HCT116 (cell line): ENCODE measurements around the gene FMN1. TPM values are rescaled to one million over a fixed set of nuclear protein-coding genes. Genes with fewer than 3 reads are reported as not detected.

Experiments used
- ATAC-seq: fragments of 200-7000 bp; cut with Tn5 transposase; 2 replicates; pipeline ENCODE4 v1.9.1; 2020; ENCODE audit warnings: mild to moderate bottlenecking, moderate library complexity
- BruUV-seq: library from RNA; stranded (reverse); fragments of 400-500 nt; replicated peaks from 2 replicates; lab custom pipeline; 2021; lab: Mats Ljungman, UMichigan
- CTCF ChIA-PET: fragments of 300-600 bp; sonication (Branson Sonifier 250); formaldehyde crosslinking; loops from one replicate; lab custom pipeline; 2021; ENCODE audit warnings: antibody characterized with exemption; lab: Charles Lee
- POLR2A ChIA-PET: fragments of 300-600, 350-600 bp; sonication (Branson Sonifier 250); formaldehyde crosslinking; loops from one replicate; lab custom pipeline; 2021; ENCODE audit warnings: antibody characterized with exemption; lab: Charles Lee
- RAD21 ChIA-PET, 2 experiments: fragments of 300-600 bp; sonication (Branson Sonifier 250); formaldehyde crosslinking; loops; one replicate each; lab custom pipeline; 2023; ENCODE audit warnings: low total read pairs in 2 of 2; ENCODE audit not compliant: uncharacterized antibody in 2 of 2, unreplicated experiment in 2 of 2, low non-redundant PET in 1 of 2; lab: Charles Lee
- DNase-seq: peaks from one replicate; pipeline ENCODE4 v3.0.0-alpha.2; 2010; ENCODE audit warnings: low read depth, low spot score
- H2AFZ ChIP-seq: fragments of 200-600 bp; shearing (Covaris generic), sonication (generic); 2 replicates; pipeline ENCODE4 v1.6.1; 2017; ENCODE audit warnings: low read depth, mixed run types, mixed read lengths, antibody characterized with exemption, low read length; ENCODE audit not compliant: poor library complexity, severe bottlenecking
- H3K27ac ChIP-seq: 2 replicates; pipeline ENCODE4 v1.5.1; 2012; ENCODE audit warnings: low read depth, low read length
- H3K27me3 ChIP-seq: fragments of 200-600 bp; sonication (generic); 2 replicates; pipeline ENCODE4 v1.6.1; 2016; ENCODE audit warnings: mixed run types, low read length, mixed read lengths; ENCODE audit not compliant: insufficient read depth
- H3K36me3 ChIP-seq, 2 experiments: fragments of 200-500 bp in 1 of 2; fragments of 200-600 bp in 1 of 2; sonication (Bioruptor generic) in 1 of 2; sonication (generic) in 1 of 2; 2 replicates each; pipeline versions ENCODE4 v1.5.1 to v1.6.1; 2014 to 2016; ENCODE audit warnings: low read length in 2 of 2, inconsistent platforms in 1 of 2, mixed read lengths in 1 of 2, mixed run types in 1 of 2; ENCODE audit not compliant: insufficient read depth in 2 of 2, control insufficient read depth in 1 of 2
- H3K4me1 ChIP-seq, 2 experiments: fragments of 200-600 bp in 1 of 2; sonication (generic) in 1 of 2; 2 replicates each; pipeline versions ENCODE4 v1.5.1 to v1.6.1; 2012 to 2017; ENCODE audit warnings: low read length in 2 of 2, inconsistent platforms in 1 of 2, mild to moderate bottlenecking in 1 of 2, mixed read lengths in 1 of 2, mixed run types in 1 of 2, moderate library complexity in 1 of 2; ENCODE audit not compliant: insufficient read depth in 2 of 2, control insufficient read depth in 1 of 2
- H3K4me2 ChIP-seq: fragments of 200-600 bp; sonication (generic); 2 replicates; pipeline ENCODE4 v1.6.1; 2017; ENCODE audit warnings: mixed run types, low read length, mixed read lengths
- H3K4me3 ChIP-seq, 2 experiments: fragments of 200-600 bp in 1 of 2; sonication (generic) in 1 of 2; replicated peaks in 1 of 2; 2 replicates each; pipeline ENCODE4 v1.5.1; 2011 to 2016; ENCODE audit warnings: low read length in 2 of 2, control low read depth in 1 of 2, low read depth in 1 of 2, mild to moderate bottlenecking in 1 of 2, mixed read lengths in 1 of 2, mixed run types in 1 of 2
- H3K79me2 ChIP-seq: fragments of 200-600 bp; sonication (generic); 2 replicates; pipeline ENCODE4 v1.6.1; 2017; ENCODE audit warnings: mild to moderate bottlenecking, mixed run types, low read length, moderate library complexity, mixed read lengths; ENCODE audit not compliant: insufficient read depth
- H3K9ac ChIP-seq: fragments of 200-600 bp; sonication (generic); 2 replicates; pipeline ENCODE4 v1.6.1; 2016; ENCODE audit warnings: low read length, mixed read lengths
- H3K9me2 ChIP-seq: fragments of 200-600 bp; sonication (generic), shearing (Covaris generic); 2 replicates; pipeline ENCODE4 v1.6.1; 2017; ENCODE audit warnings: mixed run types, mild to moderate bottlenecking, moderate library complexity; ENCODE audit not compliant: insufficient read depth
- H3K9me3 ChIP-seq, 2 experiments: fragments of 200-500 bp in 1 of 2; fragments of 200-600 bp in 1 of 2; sonication (Bioruptor generic) in 1 of 2; sonication (generic) in 1 of 2; 2 replicates each; pipeline ENCODE4 v1.6.1; 2014 to 2017; ENCODE audit warnings: low read length in 2 of 2, mixed read lengths in 2 of 2, inconsistent platforms in 1 of 2, low read depth in 1 of 2, mild to moderate bottlenecking in 1 of 2, mixed run types in 1 of 2, moderate library complexity in 1 of 2; ENCODE audit not compliant: control insufficient read depth in 1 of 2, insufficient read depth in 1 of 2
- H4K20me1 ChIP-seq: fragments of 200-600 bp; sonication (generic), shearing (Covaris generic); 2 replicates; pipeline ENCODE4 v1.6.1; 2017; ENCODE audit warnings: mixed run types, mild to moderate bottlenecking, moderate library complexity; ENCODE audit not compliant: insufficient read depth
- CEBPB ChIP-seq: IDR thresholded peaks from 2 replicates; pipeline ENCODE4 v1.6.1; 2012; ENCODE audit warnings: low read depth
- EGR1 ChIP-seq: IDR thresholded peaks from 2 replicates; pipeline ENCODE4 v1.6.1; 2012; ENCODE audit warnings: low read depth
- EZH2 ChIP-seq: fragments of 200-600 bp; sonication (generic); IDR thresholded peaks from 2 replicates; pipeline ENCODE4 v1.6.1; 2017; ENCODE audit warnings: antibody characterized with exemption, mixed run types
- FOSL1 ChIP-seq: IDR thresholded peaks from 2 replicates; pipeline ENCODE4 v1.6.1; 2012; ENCODE audit warnings: low read depth
- POLR2A ChIP-seq: IDR thresholded peaks from 2 replicates; pipeline ENCODE4 v1.7.0; 2011; ENCODE audit warnings: borderline replicate concordance; ENCODE audit not compliant: insufficient read depth, insufficient read length; ENCODE audit errors: extremely low read depth
- RAD21 ChIP-seq: IDR thresholded peaks from 2 replicates; pipeline ENCODE4 v1.6.1; 2012; ENCODE audit warnings: low read depth, mild to moderate bottlenecking
- SIN3A ChIP-seq: IDR thresholded peaks from 2 replicates; pipeline ENCODE4 v1.6.1; 2012; ENCODE audit warnings: low read depth
- SP1 ChIP-seq: IDR thresholded peaks from 2 replicates; pipeline ENCODE4 v1.6.1; 2012; ENCODE audit warnings: low read depth
- TCF7L2 ChIP-seq: IDR thresholded peaks from 2 replicates; pipeline ENCODE4 v1.7.0; 2011; ENCODE audit warnings: borderline replicate concordance, inconsistent platforms; ENCODE audit not compliant: insufficient read depth, insufficient read length; ENCODE audit errors: extremely low read depth
- ZFX ChIP-seq: fragments of 450-650 bp; IDR thresholded peaks from 2 replicates; pipeline ENCODE4 v1.6.1; 2017
- ZNF274 ChIP-seq: fragments of 200-500 bp; sonication (Bioruptor generic); IDR thresholded peaks from 2 replicates; pipeline ENCODE4 v1.6.1; 2014; ENCODE audit warnings: mild to moderate bottlenecking, low read depth, low read length, inconsistent platforms
- intact Hi-C: fragments of 100-400 bp; cut with micrococcal nuclease; formaldehyde crosslinking; loops from 2 replicates; pipeline ENCODE4 v1.10.0; 2022
- total RNA-seq: library from RNA; stranded (reverse); gene quantifications from one replicate; pipeline ENCODE4 v1.2.1, GENCODE V29; 2021; ENCODE audit not compliant: unreplicated experiment
- TF ChIP-seq, protein P1 (sequence below): IDR thresholded peaks from 2 replicates; pipeline ENCODE4 v1.6.1; 2012; ENCODE audit warnings: low read depth
- TF ChIP-seq, protein P2 (sequence below): IDR thresholded peaks from 2 replicates; pipeline ENCODE4 v1.6.1; 2012
- TF ChIP-seq, protein P3 (sequence below): IDR thresholded peaks from 2 replicates; pipeline ENCODE4 v1.6.1; 2011; ENCODE audit warnings: mild to moderate bottlenecking, low read length, moderate library complexity; ENCODE audit not compliant: insufficient replicate concordance; ENCODE audit errors: extremely low read depth

FMN1 gene
- total RNA-seq, 1 experiment from 2014 or later: 0.39 TPM

DNA sequence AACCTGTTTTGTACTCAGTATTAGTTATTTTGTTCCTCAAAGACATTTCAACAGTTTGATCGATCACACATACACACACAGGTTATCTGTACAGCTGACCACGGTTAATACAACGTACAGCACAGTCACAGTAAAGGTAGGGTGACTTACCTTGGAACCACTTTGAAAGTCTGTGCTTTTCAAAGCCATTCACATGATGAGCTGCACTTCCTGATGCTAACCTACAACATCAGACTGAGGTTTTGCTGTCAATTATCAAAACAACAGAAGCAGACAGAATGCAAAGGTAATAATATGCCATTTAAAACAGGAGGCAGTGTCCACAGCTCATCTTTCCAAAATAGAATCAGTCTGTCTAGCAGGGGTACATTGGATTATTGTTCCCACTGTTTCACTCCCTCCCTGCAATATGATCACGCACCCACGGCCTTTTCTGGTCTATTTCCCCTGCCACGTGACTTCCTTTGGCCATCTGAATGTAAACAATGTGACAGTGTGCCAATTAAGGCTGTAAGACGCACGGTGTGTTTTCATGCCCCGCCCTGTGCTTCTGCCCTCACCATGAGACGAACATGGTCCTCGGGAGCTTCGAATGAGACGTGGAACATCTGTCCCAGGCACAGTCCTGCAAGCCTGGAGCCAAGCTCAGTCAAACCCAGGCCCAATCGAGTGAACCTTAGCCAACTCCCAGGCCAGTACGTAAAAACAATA, 102.4 kb downstream of the FMN1 start:
- no peak overlapping the region for H3K4me3 ChIP-seq
- intact Hi-C loops: loop anchor here (10.0 kb wide), 1 partner anchor 633 kb away; no protein-coding TSS in a partner anchor
- no TSS peak for BruUV-seq
- no peaks in the 10 kb centered on the region for H4K20me1 ChIP-seq
- ChIA-PET CTCF (no interaction called here), RAD21 (no interaction called here), POLR2A (no interaction called here)
- H3K9me2 ChIP-seq: no peaks in the 10 kb centered on the region
- H3K27ac ChIP-seq: no peak overlapping the region
- H3K27me3 ChIP-seq: no peaks in the 10 kb centered on the region
- no peaks in the 10 kb centered on the region for H3K79me2 ChIP-seq
- TF ChIP-seq RAD21 (no peak), EZH2 (no peak), CEBPB (no peak), SIN3A (no peak), FOSL1 (no peak), ZNF274 (no peak), POLR2A (no peak), ZFX (no peak), EGR1 (no peak), TCF7L2 (no peak), SP1 (no peak)
- TF ChIP-seq, protein P1, sequence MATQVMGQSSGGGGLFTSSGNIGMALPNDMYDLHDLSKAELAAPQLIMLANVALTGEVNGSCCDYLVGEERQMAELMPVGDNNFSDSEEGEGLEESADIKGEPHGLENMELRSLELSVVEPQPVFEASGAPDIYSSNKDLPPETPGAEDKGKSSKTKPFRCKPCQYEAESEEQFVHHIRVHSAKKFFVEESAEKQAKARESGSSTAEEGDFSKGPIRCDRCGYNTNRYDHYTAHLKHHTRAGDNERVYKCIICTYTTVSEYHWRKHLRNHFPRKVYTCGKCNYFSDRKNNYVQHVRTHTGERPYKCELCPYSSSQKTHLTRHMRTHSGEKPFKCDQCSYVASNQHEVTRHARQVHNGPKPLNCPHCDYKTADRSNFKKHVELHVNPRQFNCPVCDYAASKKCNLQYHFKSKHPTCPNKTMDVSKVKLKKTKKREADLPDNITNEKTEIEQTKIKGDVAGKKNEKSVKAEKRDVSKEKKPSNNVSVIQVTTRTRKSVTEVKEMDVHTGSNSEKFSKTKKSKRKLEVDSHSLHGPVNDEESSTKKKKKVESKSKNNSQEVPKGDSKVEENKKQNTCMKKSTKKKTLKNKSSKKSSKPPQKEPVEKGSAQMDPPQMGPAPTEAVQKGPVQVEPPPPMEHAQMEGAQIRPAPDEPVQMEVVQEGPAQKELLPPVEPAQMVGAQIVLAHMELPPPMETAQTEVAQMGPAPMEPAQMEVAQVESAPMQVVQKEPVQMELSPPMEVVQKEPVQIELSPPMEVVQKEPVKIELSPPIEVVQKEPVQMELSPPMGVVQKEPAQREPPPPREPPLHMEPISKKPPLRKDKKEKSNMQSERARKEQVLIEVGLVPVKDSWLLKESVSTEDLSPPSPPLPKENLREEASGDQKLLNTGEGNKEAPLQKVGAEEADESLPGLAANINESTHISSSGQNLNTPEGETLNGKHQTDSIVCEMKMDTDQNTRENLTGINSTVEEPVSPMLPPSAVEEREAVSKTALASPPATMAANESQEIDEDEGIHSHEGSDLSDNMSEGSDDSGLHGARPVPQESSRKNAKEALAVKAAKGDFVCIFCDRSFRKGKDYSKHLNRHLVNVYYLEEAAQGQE: no peak
- TF ChIP-seq, protein P2, sequence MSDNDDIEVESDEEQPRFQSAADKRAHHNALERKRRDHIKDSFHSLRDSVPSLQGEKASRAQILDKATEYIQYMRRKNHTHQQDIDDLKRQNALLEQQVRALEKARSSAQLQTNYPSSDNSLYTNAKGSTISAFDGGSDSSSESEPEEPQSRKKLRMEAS: no peak
- TF ChIP-seq, protein P3, sequence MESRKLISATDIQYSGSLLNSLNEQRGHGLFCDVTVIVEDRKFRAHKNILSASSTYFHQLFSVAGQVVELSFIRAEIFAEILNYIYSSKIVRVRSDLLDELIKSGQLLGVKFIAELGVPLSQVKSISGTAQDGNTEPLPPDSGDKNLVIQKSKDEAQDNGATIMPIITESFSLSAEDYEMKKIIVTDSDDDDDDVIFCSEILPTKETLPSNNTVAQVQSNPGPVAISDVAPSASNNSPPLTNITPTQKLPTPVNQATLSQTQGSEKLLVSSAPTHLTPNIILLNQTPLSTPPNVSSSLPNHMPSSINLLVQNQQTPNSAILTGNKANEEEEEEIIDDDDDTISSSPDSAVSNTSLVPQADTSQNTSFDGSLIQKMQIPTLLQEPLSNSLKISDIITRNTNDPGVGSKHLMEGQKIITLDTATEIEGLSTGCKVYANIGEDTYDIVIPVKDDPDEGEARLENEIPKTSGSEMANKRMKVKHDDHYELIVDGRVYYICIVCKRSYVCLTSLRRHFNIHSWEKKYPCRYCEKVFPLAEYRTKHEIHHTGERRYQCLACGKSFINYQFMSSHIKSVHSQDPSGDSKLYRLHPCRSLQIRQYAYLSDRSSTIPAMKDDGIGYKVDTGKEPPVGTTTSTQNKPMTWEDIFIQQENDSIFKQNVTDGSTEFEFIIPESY: no peak
- no peaks in the 10 kb centered on the region; a peak in 1 of 4 replicates for H3K4me1 ChIP-seq
- no peak overlapping the region for H3K4me2 ChIP-seq
- H2AFZ ChIP-seq: no peak overlapping the region
- no peaks in the 10 kb centered on the region for H3K9me3 ChIP-seq
- no peak overlapping the region for H3K9ac ChIP-seq
- ATAC-seq (no peak), DNase-seq (no peak)
- no peaks in the 10 kb centered on the region for H3K36me3 ChIP-seq
